B cell (primary cell): ENCODE data around the gene SEC16A. TPM values are rescaled to one million over a fixed set of nuclear protein-coding genes. Genes with fewer than 3 reads are reported as not detected.

Experiments used
- ATAC-seq: fragments of 200-7000 bp; cut with Tn5 transposase; one replicate; pipeline ENCODE4 v1.10.0; 2021; ENCODE audit warnings: low read depth, mild to moderate bottlenecking, moderate number of reproducible peaks, moderate library complexity
- CTCF ChIA-PET: fragments of 350-600 bp; sonication (Branson Sonifier 250); formaldehyde crosslinking; loops from one replicate; lab custom pipeline; 2021; ENCODE audit warnings: antibody characterized with exemption, inconsistent platforms; lab: Charles Lee
- POLR2A ChIA-PET: fragments of 350-600 bp; sonication (Branson Sonifier 250); formaldehyde crosslinking; loops from one replicate; lab custom pipeline; 2021; ENCODE audit warnings: antibody characterized with exemption; lab: Charles Lee
- DNase-seq: peaks from one replicate; pipeline ENCODE4 v3.0.0; 2013
- H2AFZ ChIP-seq: 2 replicates; pipeline ENCODE4 v1.6.1; 2012; ENCODE audit warnings: mild to moderate bottlenecking, low read depth, low read length; ENCODE audit not compliant: insufficient read depth, poor library complexity, severe bottlenecking
- H3K27ac ChIP-seq, 2 donors: 1 replicate in 1 of 2; 2 replicates in 1 of 2; pipeline ENCODE4 v1.5.1; 2012 to 2013; ENCODE audit warnings: low read length in 2 of 2, mild to moderate bottlenecking in 2 of 2, moderate library complexity in 1 of 2
- H3K27me3 ChIP-seq, 4 experiments: fragments of 200-600 bp in 1 of 4; sonication (generic) in 1 of 4; replicated peaks in 1 of 4; 1 replicate in 2 of 4; 2 replicates in 2 of 4; pipeline versions ENCODE4 v1.6.1 to v1.7.0; 2013 to 2016; ENCODE audit warnings: low read length in 3 of 4, mild to moderate bottlenecking in 2 of 4, mixed read lengths in 1 of 4, moderate library complexity in 1 of 4; ENCODE audit not compliant: insufficient read depth in 4 of 4, control insufficient read depth in 3 of 4; ENCODE audit errors: control extremely low read depth in 1 of 4
- H3K36me3 ChIP-seq, 2 experiments: replicated peaks in 1 of 2; 1 replicate in 1 of 2; 2 replicates in 1 of 2; pipeline versions ENCODE4 v1.6.1 to v1.7.1; 2013; ENCODE audit warnings: low read length in 1 of 2; ENCODE audit not compliant: insufficient read depth in 2 of 2, control insufficient read depth in 1 of 2; ENCODE audit errors: control extremely low read depth in 1 of 2, extremely low read depth in 1 of 2
- H3K4me1 ChIP-seq, 2 donors: fragments of 200-600 bp in 1 of 2; sonication (generic) in 1 of 2; 1 replicate in 1 of 2; 2 replicates in 1 of 2; pipeline versions ENCODE4 v1.5.1 to v1.6.1; 2013 to 2017; ENCODE audit warnings: low read length in 2 of 2; ENCODE audit not compliant: control insufficient read depth in 2 of 2, insufficient read depth in 2 of 2
- H3K4me2 ChIP-seq: replicated peaks from 2 replicates; pipeline ENCODE3; 2012; ENCODE audit warnings: mild to moderate bottlenecking, low read depth, low read length; ENCODE audit not compliant: poor library complexity, severe bottlenecking
- H3K4me3 ChIP-seq, 5 experiments: fragments of 200-600 bp in 1 of 5; sonication (generic) in 1 of 5; 1 replicate in 3 of 5; 2 replicates in 2 of 5; pipeline versions ENCODE4 v1.5.1 to v1.7.0; 2011 to 2016; ENCODE audit warnings: low read length in 4 of 5, mild to moderate bottlenecking in 4 of 5, low read depth in 2 of 5, control low read depth in 1 of 5, moderate library complexity in 1 of 5; ENCODE audit not compliant: insufficient read depth in 1 of 5; ENCODE audit errors: control extremely low read depth in 1 of 5, extremely low read depth in 1 of 5
- H3K79me2 ChIP-seq: fragments of 200-600 bp; sonication (generic); one replicate; pipeline ENCODE4 v1.6.0; 2016; ENCODE audit warnings: low read length; ENCODE audit not compliant: control insufficient read depth, insufficient read depth
- H3K9ac ChIP-seq: fragments of 200-600 bp; sonication (generic); 2 replicates; pipeline ENCODE4 v1.6.1; 2017; ENCODE audit warnings: mild to moderate bottlenecking, low read length, moderate library complexity
- H3K9me3 ChIP-seq, 3 donors: one replicate each; pipeline versions ENCODE4 v1.6.1 to v1.7.1; 2013; ENCODE audit warnings: low read length in 2 of 3; ENCODE audit not compliant: control insufficient read depth in 2 of 3, insufficient read depth in 1 of 3; ENCODE audit errors: control extremely low read depth in 1 of 3
- H4K20me1 ChIP-seq: 2 replicates; pipeline ENCODE4 v1.6.0; 2012; ENCODE audit warnings: mild to moderate bottlenecking, low read length; ENCODE audit not compliant: insufficient read depth, control insufficient read depth, poor library complexity, severe bottlenecking
- H3K27ac Mint-ChIP-seq: one replicate; pipeline ENCODE4 v1.8.0; 2021; ENCODE audit warnings: mixed read lengths
- H3K27me3 Mint-ChIP-seq: one replicate; pipeline ENCODE4 v1.8.0; 2021; ENCODE audit warnings: mixed read lengths
- H3K4me1 Mint-ChIP-seq: one replicate; pipeline ENCODE4 v1.8.0; 2021; ENCODE audit warnings: mixed read lengths
- H3K4me3 Mint-ChIP-seq: one replicate; pipeline ENCODE4 v1.8.0; 2021; ENCODE audit warnings: mixed read lengths
- H3K9me3 Mint-ChIP-seq: one replicate; pipeline ENCODE4 v1.8.0; 2022; ENCODE audit warnings: mixed read lengths; ENCODE audit not compliant: insufficient read depth
- EZH2 ChIP-seq: IDR thresholded peaks from 2 replicates; pipeline ENCODE4 v1.6.1; 2012; ENCODE audit warnings: borderline replicate concordance, low read depth, mild to moderate bottlenecking, moderate library complexity, low read length; ENCODE audit not compliant: insufficient read depth, poor library complexity, severe bottlenecking
- WGBS: methylation state at CpG from one replicate; pipeline ENCODE4 v1.1.5; 2013; ENCODE audit warnings: missing lambda C conversion rate; ENCODE audit not compliant: insufficient coverage; 5-methylcytosine and 5-hydroxymethylcytosine counted together
- intact Hi-C: fragments of 100-400 bp; cut with micrococcal nuclease; formaldehyde crosslinking; loops from one replicate; pipeline ENCODE4 v1.10.0; 2022
- polyA plus RNA-seq: library from polyadenylated mRNA; depleted of rRNA; stranded (reverse); fragments of >200 nt; gene quantifications from 2 replicates; pipeline ENCODE4 v1.2.3, GENCODE V29; 2012
- total RNA-seq, 2 donors: library from RNA; stranded (reverse); fragments of 120-200 nt in 1 of 2; gene quantifications; 1 replicate in 1 of 2; 2 replicates in 1 of 2; pipeline versions ENCODE4 v1.2.3 to v1.2.4, GENCODE V29; 2013 to 2022
- TF ChIP-seq, protein P1 (sequence below): fragments of 200-600 bp; IDR thresholded peaks from one replicate; pipeline ENCODE4 v1.8.0; 2022; ENCODE audit warnings: antibody characterized with exemption, mild to moderate bottlenecking

SEC16A gene
- total and polyA plus RNA-seq, 2 donors (not counting 1 experiment from before 2014, with no cell fraction given) = 31.7 to 73.4 TPM

DNA sequence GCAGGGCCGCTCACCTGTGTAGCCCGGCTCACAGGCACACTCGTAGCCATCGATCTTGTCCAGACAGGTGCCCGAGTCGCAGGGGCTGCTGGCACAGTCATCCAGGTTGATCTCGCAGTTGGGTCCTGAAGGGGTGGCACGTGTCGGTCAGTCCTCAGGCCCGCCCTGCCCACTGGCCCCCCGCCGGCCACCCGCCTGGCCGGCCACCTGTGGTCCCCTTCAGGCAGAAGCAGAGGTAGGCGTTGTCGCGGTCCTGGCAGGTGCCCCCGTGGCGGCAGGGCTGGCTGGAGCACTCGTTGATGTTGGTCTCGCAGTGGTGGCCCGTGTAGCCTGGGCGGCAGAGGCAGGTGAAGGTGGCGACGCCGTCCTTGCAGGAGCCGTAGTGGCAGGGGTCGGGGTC, 32.4 kb upstream of the SEC16A start:
- Histone ChIP-seq H4K20me1 (peaks cover 44% of the 10 kb centered on the region), H3K9ac (no peak overlapping the region), H2AFZ (no peak overlapping the region), H3K27ac (no peak overlapping the region), H3K9me3 (peaks cover 0 to 7% (median 0%) of the 10 kb centered on the region in 3 donors), H3K36me3 (peaks cover 0 to 85% of the 10 kb centered on the region in 2 experiments), H3K4me1 (peaks cover 0 to 3% of the 10 kb centered on the region in 2 donors), H3K79me2 (peaks cover 4% of the 10 kb centered on the region), H3K27me3 (no peaks in the 10 kb centered on the region), H3K4me3 (no peak overlapping the region), H3K4me2 (no peak overlapping the region)
- TF ChIP-seq, protein P1, sequence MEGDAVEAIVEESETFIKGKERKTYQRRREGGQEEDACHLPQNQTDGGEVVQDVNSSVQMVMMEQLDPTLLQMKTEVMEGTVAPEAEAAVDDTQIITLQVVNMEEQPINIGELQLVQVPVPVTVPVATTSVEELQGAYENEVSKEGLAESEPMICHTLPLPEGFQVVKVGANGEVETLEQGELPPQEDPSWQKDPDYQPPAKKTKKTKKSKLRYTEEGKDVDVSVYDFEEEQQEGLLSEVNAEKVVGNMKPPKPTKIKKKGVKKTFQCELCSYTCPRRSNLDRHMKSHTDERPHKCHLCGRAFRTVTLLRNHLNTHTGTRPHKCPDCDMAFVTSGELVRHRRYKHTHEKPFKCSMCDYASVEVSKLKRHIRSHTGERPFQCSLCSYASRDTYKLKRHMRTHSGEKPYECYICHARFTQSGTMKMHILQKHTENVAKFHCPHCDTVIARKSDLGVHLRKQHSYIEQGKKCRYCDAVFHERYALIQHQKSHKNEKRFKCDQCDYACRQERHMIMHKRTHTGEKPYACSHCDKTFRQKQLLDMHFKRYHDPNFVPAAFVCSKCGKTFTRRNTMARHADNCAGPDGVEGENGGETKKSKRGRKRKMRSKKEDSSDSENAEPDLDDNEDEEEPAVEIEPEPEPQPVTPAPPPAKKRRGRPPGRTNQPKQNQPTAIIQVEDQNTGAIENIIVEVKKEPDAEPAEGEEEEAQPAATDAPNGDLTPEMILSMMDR = no peak
- TF ChIP-seq EZH2 = no peak
- ChIA-PET CTCF (no interaction called here), POLR2A (no interaction called here)
- no peaks in the 10 kb centered on the region for H3K27me3 Mint-ChIP-seq
- H3K4me1 Mint-ChIP-seq = peaks cover 3% of the 10 kb centered on the region
- H3K9me3 Mint-ChIP-seq = no peaks in the 10 kb centered on the region
- no peak overlapping the region for H3K27ac Mint-ChIP-seq
- ATAC-seq (no peak), DNase-seq (no peak)
- intact Hi-C loops = no loop called here
- 99% methylated on average over 28 of the region's 28 CpGs for WGBS
- no peak overlapping the region for H3K4me3 Mint-ChIP-seq

DNA sequence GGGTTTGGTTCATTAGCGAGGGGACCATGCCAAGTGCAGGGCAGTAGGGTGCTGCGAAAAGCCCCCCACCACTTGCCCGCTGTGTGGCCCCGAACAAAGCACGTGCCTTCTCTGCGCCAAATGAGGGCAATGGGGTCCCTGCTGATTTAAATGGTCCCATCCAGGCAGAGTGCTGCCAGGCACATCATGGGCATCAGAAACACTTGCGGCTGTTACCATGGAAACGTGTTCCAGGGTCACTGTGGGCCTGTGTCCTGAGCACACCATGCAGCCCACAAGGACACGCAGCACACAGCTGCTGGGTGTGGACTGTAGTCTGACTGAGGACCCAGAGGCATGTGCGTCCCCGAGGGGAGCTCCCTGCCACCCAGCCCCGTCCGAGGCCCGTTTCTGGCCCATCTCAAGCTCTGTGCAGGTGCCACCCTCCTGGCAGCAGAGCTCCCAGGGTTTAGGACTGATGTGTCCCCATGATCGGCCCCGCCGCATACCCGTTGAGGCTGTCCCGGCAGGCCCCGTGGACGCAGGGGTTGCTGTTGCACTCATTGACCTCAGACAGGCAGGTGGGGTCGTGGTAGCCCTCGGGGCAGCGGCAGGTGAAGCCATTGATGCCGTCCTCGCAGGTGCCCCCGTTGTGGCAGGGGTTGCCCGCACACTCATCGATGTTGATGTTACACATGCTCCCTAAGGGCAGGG, 31.3 kb upstream of the SEC16A start:
- Histone ChIP-seq H3K27me3 (no peaks in the 10 kb centered on the region), H3K4me1 (no peaks in the 10 kb centered on the region), H2AFZ (no peak overlapping the region), H3K36me3 (peaks cover 0 to 91% of the 10 kb centered on the region in 2 experiments), H3K79me2 (no peaks in the 10 kb centered on the region), H3K27ac (no peak overlapping the region), H3K4me2 (no peak overlapping the region), H3K4me3 (no peak overlapping the region), H3K9ac (no peak overlapping the region), H3K9me3 (peaks cover 0 to 7% (median 0%) of the 10 kb centered on the region in 3 donors), H4K20me1 (peaks cover 33% of the 10 kb centered on the region)
- H3K27me3 Mint-ChIP-seq = no peaks in the 10 kb centered on the region
- 92% methylated on average over 29 of the region's 29 CpGs for whole genome bisulfite sequencing
- H3K4me1 Mint-ChIP-seq = no peaks in the 10 kb centered on the region
- no peak overlapping the region for H3K27ac Mint-ChIP-seq
- TF ChIP-seq, protein P1 = no peak
- no peak for TF ChIP-seq EZH2
- ChIA-PET CTCF (interaction anchor here (0.6 kb wide), 1 partner anchor 16 kb away, joined by 3 read pairs; no protein-coding TSS in a partner anchor), POLR2A (no interaction called here)
- H3K4me3 Mint-ChIP-seq = no peak overlapping the region
- DNase-seq (no peak), ATAC-seq (no peak)
- no peaks in the 10 kb centered on the region for H3K9me3 Mint-ChIP-seq
- intact Hi-C loops = no loop called here
